HFFc6 (cell line): ENCODE results near the gene DNAH14. TPM values are rescaled to one million over a fixed set of nuclear protein-coding genes. Genes with fewer than 3 reads are reported as not detected.

Source experiments
- DNase-seq: peaks from one replicate; pipeline ENCODE4 v3.0.0-alpha.2; 2018
- H3K27ac Mint-ChIP-seq: 2 replicates; pipeline ENCODE4 v1.8.0; 2020; ENCODE audit warnings: mild to moderate bottlenecking, mixed read lengths
- H3K27me3 Mint-ChIP-seq: 2 replicates; pipeline ENCODE4 v1.8.0; 2021; ENCODE audit warnings: mild to moderate bottlenecking, moderate library complexity, mixed read lengths; ENCODE audit not compliant: insufficient read depth
- H3K36me3 Mint-ChIP-seq: 2 replicates; pipeline ENCODE4 v1.8.0; 2021; ENCODE audit warnings: low read depth, mixed read lengths
- H3K4me1 Mint-ChIP-seq: 2 replicates; pipeline ENCODE4 v1.8.0; 2020; ENCODE audit warnings: low read depth, mixed read lengths
- H3K4me3 Mint-ChIP-seq: 2 replicates; pipeline ENCODE4 v1.8.0; 2020; ENCODE audit warnings: mild to moderate bottlenecking, moderate library complexity, mixed read lengths
- H3K9me3 Mint-ChIP-seq: 2 replicates; pipeline ENCODE4 v1.8.0; 2020; ENCODE audit warnings: mild to moderate bottlenecking, mixed read lengths
- CTCF ChIP-seq: fragments of 200-600 bp; sonication (generic); IDR thresholded peaks from 2 replicates; pipeline ENCODE4 v1.5.0; 2021; ENCODE audit warnings: antibody characterized with exemption, mild to moderate bottlenecking
- total RNA-seq, 6 experiments: library from RNA; stranded (reverse); fragmentation: NEBNext Ultra II Directional; extraction: Animal tissue kit (Norgen Biotek cat#: 25700); gene quantifications; 2 replicates in 1 of 6; 3 replicates in 5 of 6; pipeline ENCODE4 v1.2.3, GENCODE V29; 2021

Gene DNAH14
- total RNA-seq, 6 experiments from 2014 or later = 6.0 to 8.4 (median 6.9) TPM

DNA sequence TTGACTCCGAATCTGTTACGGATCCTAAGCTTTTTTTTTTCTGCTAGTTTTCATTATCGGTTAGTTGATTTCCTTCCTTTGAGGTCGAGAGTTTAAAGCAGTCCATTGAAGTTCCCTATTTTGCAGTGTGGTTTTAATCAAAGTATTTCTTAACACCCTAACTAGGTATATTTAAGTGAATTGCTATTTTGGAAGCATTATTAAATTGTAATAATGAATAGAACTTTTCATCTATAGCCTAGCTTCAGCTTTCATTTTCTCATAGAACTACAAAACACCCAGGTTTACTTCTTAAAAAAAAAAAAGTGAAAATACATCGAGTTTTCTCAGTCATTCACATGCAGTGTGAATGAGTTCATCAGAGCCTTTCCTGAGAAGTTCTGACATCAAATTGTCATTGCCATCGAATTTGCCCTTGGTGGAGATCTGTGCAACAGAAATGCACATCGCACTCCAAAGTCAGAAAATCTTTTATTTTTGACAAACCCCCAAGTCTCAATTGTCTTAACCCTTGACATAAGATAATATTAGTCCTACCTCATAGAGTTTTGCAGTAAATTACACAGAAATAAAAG lies 499.5 kb downstream of the DNAH14 start:
- peaks cover 38% of the 10 kb centered on the region for H3K4me1 Mint-ChIP-seq
- H3K9me3 Mint-ChIP-seq = peaks cover 5% of the 10 kb centered on the region; the same call in 1 of the 2 replicates
- TF ChIP-seq CTCF = no peak
- peaks cover 10% of the 10 kb centered on the region for H3K27me3 Mint-ChIP-seq
- no peak for DNase-seq
- no peaks in the 10 kb centered on the region for H3K36me3 Mint-ChIP-seq
- peak overlapping the region; percentile 90 for H3K4me3 Mint-ChIP-seq
- peak overlapping the region; percentile 88 for H3K27ac Mint-ChIP-seq

- TF ChIP-seq CTCF = no peak
- Mint-ChIP-seq H3K27me3 (peaks cover 14% of the 10 kb centered on the region), H3K36me3 (no peaks in the 10 kb centered on the region), H3K4me1 (peaks cover 25% of the 10 kb centered on the region), H3K27ac (no peak overlapping the region), H3K4me3 (no peak overlapping the region), H3K9me3 (peaks cover 5% of the 10 kb centered on the region; the same call in 1 of the 2 replicates)
- DNase-seq = no peak
Measured at GRCh38 chr1:225430301-225430700, 500.8 kb downstream of the DNAH14 start.

DNA sequence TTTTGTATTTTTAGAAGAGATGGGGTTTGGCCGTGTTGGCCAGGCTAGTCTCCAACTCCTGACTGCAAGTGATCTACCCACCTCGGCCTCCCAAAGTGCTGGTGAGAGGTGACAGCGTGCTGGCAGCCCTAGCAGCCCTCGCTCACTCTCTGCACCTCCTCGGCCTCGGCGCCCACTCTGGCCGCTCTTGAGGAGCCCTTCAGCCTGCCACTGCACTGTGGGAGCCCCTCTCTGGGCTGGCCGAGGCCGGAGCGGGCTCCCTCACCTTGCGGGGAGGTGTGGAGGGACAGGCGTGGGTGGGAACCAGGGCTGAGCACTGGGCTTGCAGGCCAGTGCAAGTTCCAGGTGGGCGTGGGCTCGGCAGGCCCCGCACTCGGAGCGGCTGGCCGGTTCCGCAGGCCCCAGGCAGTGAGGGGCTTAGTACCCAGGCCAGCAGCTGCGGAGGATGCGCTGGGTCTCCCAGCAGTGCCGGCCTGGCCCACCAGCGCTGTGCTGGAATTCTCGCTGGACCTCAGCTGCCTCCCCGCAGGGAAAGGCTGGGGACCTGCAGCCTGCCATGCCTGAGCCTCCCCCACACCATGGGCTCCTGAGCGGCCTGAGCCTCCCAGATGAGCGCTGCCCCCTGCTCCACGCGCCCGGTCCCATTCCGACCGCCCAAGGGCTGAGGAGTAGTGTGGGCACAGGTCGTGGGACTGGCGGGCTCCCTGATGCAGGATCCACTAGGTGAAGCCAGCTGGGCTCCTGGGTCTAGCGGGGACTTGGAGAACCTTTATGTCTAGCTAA lies 501.8 kb downstream of the DNAH14 start:
- Mint-ChIP-seq H3K9me3 (peaks cover 5% of the 10 kb centered on the region; the same call in 1 of the 2 replicates), H3K4me1 (peaks cover 15% of the 10 kb centered on the region), H3K27me3 (peaks cover 22% of the 10 kb centered on the region), H3K36me3 (no peaks in the 10 kb centered on the region), H3K27ac (no peak overlapping the region), H3K4me3 (no peak overlapping the region)
- DNase-seq = no peak
- TF ChIP-seq CTCF = no peak

DNA sequence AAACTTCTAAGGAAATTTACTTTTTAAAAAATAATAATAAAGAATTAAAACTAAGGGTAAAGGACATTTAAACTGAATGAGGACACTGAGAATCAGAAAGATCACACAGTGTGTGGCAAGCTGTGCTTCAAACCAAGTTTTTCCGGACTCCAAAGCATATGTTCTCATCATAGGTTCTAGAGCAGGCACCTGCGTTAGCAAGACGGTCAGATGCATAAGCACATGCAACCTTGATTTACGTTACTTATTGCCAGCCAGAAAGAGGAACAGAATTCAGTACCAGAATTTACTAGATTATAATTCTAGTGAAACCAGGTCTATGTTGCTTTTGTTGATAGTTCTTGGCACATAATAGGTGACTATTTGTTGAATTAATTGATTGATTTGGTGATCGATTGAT lies 504.6 kb downstream of the DNAH14 start:
- Mint-ChIP-seq H3K4me1 (peaks cover 3% of the 10 kb centered on the region), H3K27ac (no peak overlapping the region), H3K4me3 (no peak overlapping the region), H3K27me3 (peaks cover 20% of the 10 kb centered on the region), H3K36me3 (no peaks in the 10 kb centered on the region), H3K9me3 (peaks cover 5% of the 10 kb centered on the region; the same call in 1 of the 2 replicates)
- DNase-seq = no peak
- TF ChIP-seq CTCF = no peak

- Mint-ChIP-seq H3K27me3 (peaks cover 20% of the 10 kb centered on the region), H3K4me3 (no peak overlapping the region), H3K9me3 (peaks cover 5% of the 10 kb centered on the region; the same call in 1 of the 2 replicates), H3K36me3 (no peaks in the 10 kb centered on the region), H3K4me1 (no peaks in the 10 kb centered on the region), H3K27ac (no peak overlapping the region)
- no peak for TF ChIP-seq CTCF
- no peak for DNase-seq
Measured at GRCh38 chr1:225435076-225435475, 505.6 kb downstream of the DNAH14 start.
